BLaER1 (cell line): ENCODE measurements around the gene TMEM131L.
A peak's percentile ranks its signal among the peaks of the same experiment; 100 is the strongest.

Experiments used
- H3K27ac ChIP-seq: shearing (Covaris generic); formaldehyde crosslinking; 2 replicates; pipeline ENCODE4 v1.8.1; 2022
- H3K27me3 ChIP-seq: shearing (Covaris generic); formaldehyde crosslinking; 2 replicates; pipeline ENCODE4 v1.8.1; 2022
- H3K36me3 ChIP-seq: shearing (Covaris generic); formaldehyde crosslinking; 2 replicates; pipeline ENCODE4 v1.8.1; 2022
- H3K4me1 ChIP-seq: shearing (Covaris generic); formaldehyde crosslinking; 2 replicates; pipeline ENCODE4 v1.8.1; 2022
- H3K4me2 ChIP-seq: shearing (Covaris generic); formaldehyde crosslinking; 2 replicates; pipeline ENCODE4 v1.8.1; 2022
- H3K4me3 ChIP-seq: shearing (Covaris generic); formaldehyde crosslinking; 2 replicates; pipeline ENCODE4 v1.8.1; 2022
- H3K9ac ChIP-seq: shearing (Covaris generic); formaldehyde crosslinking; 2 replicates; pipeline ENCODE4 v1.8.1; 2022
- H3K9me3 ChIP-seq: shearing (Covaris generic); formaldehyde crosslinking; 2 replicates; pipeline ENCODE4 v1.8.1; 2022
- H4K20me1 ChIP-seq: shearing (Covaris generic); formaldehyde crosslinking; 2 replicates; pipeline ENCODE4 v1.8.1; 2022
- Cebpa-rat ChIP-seq: shearing (Covaris generic); IDR thresholded peaks from 2 replicates; pipeline ENCODE4 v1.8.1; 2022

Gene TMEM131L

DNA sequence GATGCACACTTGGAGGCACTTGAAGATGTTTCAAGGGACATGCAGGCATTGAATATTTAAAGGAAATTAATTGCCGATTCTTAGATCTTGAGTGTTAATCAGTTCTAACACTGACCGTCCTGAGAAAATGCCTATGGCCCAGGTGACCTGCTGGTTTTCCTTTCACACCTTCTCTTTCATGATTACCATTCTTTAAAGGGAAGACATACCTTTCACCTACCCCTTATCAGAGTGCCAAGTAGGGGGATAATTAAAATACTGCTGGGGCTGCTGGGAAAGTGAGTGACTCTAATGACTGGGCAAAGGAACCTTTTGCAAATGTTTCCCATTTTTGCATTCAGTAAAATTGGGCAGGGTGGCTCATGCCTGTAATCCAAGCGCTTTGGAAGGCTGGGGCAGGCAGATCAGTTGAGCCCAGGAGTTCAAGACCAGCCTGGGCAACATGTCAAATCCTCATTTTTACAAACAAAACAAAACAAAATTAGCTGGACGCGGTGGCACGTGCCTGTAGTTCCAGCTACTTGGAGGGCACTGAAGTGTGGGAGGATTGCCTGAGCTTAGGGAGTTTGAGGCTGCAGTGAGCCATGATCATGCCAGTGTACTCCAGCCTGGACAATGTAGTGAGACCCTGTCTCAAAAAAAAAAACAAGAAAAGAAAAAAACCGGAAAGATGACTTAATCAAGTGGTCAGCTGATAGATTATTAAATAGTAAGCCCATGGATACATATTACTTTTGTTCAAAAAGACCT lies 44.3 kb downstream of the TMEM131L start:
- Histone ChIP-seq H3K27ac (no peak overlapping the region), H3K9me3 (no peaks in the 10 kb centered on the region), H3K36me3 (peaks cover 89% of the 10 kb centered on the region), H4K20me1 (peaks cover 100% of the 10 kb centered on the region), H3K27me3 (no peaks in the 10 kb centered on the region), H3K4me3 (no peak overlapping the region), H3K4me2 (no peak overlapping the region), H3K9ac (no peak overlapping the region), H3K4me1 (peaks cover 58% of the 10 kb centered on the region)
- no peak for TF ChIP-seq Cebpa-rat

DNA sequence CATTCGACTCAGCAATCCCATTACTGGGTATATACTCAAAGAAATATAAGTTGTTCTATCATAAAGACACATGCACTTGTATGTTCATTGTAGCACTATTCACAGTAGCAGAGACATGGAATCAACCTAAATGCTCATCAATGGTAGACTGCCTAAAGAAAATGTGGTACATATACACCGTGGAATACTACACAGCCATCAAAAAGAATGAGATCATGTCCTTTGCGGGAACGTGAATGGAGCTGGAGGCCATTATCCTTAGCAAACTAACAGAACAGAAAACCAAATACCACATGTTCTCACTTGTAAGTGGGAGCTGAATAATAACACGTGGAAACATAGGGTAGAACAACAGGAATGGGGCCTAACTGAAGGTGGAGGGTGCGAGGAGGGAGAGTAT lies 44.9 kb downstream of the TMEM131L start:
- peaks cover 100% of the 10 kb centered on the region for H4K20me1 ChIP-seq
- peaks cover 61% of the 10 kb centered on the region for H3K4me1 ChIP-seq
- H3K27ac ChIP-seq = no peak overlapping the region
- no peaks in the 10 kb centered on the region for H3K27me3 ChIP-seq
- no peak overlapping the region for H3K4me2 ChIP-seq
- no peaks in the 10 kb centered on the region for H3K9me3 ChIP-seq
- no peak overlapping the region for H3K9ac ChIP-seq
- H3K4me3 ChIP-seq = no peak overlapping the region
- TF ChIP-seq Cebpa-rat = no peak
- H3K36me3 ChIP-seq = peaks cover 89% of the 10 kb centered on the region

DNA sequence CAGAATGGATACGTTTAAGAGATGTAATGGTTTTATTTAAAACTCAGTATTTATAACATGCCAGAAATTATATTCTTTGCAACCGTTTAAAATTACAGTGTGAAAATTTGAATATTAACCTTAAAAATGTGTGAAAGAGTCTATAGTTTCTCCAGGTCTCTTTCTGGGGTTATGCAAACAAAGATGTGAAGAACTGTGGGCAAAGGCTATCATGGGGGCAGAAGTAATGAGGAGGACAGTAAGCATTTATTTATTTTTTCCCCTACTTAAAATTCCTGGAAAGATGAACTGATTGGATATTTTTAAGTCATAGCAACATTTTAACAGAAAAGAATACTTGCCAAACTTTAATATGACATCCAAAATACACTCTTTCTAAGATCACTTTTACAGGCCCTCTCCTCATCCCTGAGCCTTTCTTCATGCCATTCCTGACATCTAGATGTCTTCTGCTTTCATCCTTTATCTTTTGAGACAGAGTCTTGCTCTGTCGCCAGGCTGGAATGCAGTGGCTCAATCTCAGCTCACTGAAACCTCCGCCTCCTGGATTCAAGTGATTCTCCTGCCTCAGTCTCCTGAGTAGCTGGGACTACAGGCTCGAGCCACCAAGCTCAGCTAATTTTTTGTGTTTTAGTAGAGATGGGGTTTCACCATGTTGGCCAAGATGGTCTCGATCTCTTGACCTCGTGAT lies 46.1 kb downstream of the TMEM131L start:
- Histone ChIP-seq H3K36me3 (peaks cover 89% of the 10 kb centered on the region), H3K27ac (peak overlapping the region; percentile 18; the same call in 1 of the 2 replicates), H3K9ac (no peak overlapping the region), H3K9me3 (no peaks in the 10 kb centered on the region), H3K4me1 (peaks cover 61% of the 10 kb centered on the region), H3K4me3 (no peak overlapping the region), H3K27me3 (no peaks in the 10 kb centered on the region), H4K20me1 (peaks cover 100% of the 10 kb centered on the region), H3K4me2 (peak overlapping the region; percentile 12; the same call in 1 of the 2 replicates)
- TF ChIP-seq Cebpa-rat = no peak

DNA sequence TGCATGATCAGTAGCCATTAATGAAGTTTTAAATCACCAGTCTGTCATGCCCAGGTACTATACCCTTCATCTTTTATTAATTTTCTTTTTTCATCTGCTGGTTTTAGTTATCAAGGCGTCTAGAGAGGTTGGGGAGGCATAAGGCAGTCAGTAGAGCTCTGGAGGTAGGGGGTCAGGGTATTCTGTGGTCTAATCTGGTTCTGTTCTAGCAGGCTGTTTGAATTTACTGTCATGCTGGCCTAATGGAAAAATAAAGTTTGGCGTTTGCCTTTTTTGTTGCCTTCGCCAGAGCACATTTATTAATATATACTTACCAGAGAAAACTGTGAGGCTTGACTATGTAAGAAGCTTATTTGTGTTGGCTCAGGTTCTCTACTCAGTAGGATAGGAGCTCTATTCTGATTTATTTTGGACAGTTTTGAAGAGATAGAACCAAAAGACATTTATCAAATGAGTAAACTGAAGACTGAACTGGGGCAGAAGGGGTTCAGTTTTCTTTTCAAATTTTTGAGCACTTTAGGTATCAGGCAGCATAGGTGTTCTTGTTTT lies 46.9 kb downstream of the TMEM131L start:
- peaks cover 68% of the 10 kb centered on the region for H3K4me1 ChIP-seq
- no peak overlapping the region for H3K9ac ChIP-seq
- H3K9me3 ChIP-seq = no peaks in the 10 kb centered on the region
- H3K27me3 ChIP-seq = no peaks in the 10 kb centered on the region
- H3K4me2 ChIP-seq = peak overlapping the region; percentile 12; the same call in 1 of the 2 replicates
- peaks cover 100% of the 10 kb centered on the region for H4K20me1 ChIP-seq
- peaks cover 89% of the 10 kb centered on the region for H3K36me3 ChIP-seq
- H3K27ac ChIP-seq = peak overlapping the region; percentile 18
- no peak overlapping the region for H3K4me3 ChIP-seq
- TF ChIP-seq Cebpa-rat = no peak

DNA sequence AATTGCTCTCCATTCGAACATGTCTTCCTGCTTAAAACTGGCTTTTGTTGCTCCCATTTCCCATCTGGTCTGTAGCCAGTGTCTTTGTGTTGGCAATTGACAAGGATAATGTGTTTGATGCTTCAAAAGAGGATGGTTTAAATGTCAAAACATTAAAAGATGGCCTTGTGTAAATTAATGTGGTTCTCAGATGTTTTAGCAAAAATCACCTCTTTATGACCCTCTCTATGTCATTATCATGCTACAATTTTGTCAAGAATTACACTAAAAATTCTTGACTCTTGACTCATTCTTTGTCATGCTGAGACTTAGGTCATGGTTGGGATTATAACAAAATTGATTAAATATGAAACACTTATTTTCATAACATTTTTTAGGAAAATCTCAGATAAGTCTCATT lies 47.4 kb downstream of the TMEM131L start:
- H4K20me1 ChIP-seq = peaks cover 100% of the 10 kb centered on the region
- 0 out of 2 replicates have a peak overlapping the region, but pooled peaks have one; percentile 12 for H3K4me2 ChIP-seq
- no peak for TF ChIP-seq Cebpa-rat
- 0 out of 2 replicates have a peak overlapping the region, but pooled peaks have one; percentile 18 for H3K27ac ChIP-seq
- H3K9ac ChIP-seq = no peak overlapping the region
- no peaks in the 10 kb centered on the region for H3K9me3 ChIP-seq
- peaks cover 89% of the 10 kb centered on the region for H3K36me3 ChIP-seq
- H3K27me3 ChIP-seq = no peaks in the 10 kb centered on the region
- no peak overlapping the region for H3K4me3 ChIP-seq
- H3K4me1 ChIP-seq = peaks cover 73% of the 10 kb centered on the region

DNA sequence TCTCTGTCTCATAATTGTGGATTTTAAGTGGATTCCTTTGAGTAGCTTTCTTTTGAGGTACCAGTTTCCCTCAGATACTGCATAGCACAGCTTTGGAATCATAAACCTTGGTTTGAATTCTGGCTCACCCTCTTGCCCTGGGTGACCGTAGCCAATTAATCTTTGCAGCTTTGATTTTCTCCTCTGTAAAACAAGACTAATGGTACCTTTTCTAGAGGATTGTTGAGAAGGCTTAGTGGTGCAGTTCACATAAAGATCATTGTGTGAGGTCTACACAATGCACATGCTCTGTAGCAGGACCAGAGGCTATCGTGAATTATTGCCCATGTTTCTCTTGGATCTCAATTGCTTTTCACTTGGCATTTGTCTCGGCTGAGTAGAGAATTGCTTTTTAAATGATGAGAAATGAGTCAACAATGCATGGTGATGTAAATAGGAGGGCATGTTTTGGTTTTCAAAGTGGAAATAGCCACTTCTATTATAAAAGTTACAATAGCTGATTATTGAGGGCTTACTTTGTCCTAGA lies 47.9 kb downstream of the TMEM131L start:
- Histone ChIP-seq H3K27me3 (no peaks in the 10 kb centered on the region), H3K9me3 (no peaks in the 10 kb centered on the region), H3K4me2 (0 out of 2 replicates have a peak overlapping the region, but pooled peaks have one; percentile 9), H3K4me3 (no peak overlapping the region), H3K9ac (no peak overlapping the region), H4K20me1 (peaks cover 100% of the 10 kb centered on the region), H3K27ac (no peak overlapping the region), H3K36me3 (peaks cover 89% of the 10 kb centered on the region), H3K4me1 (peaks cover 78% of the 10 kb centered on the region)
- TF ChIP-seq Cebpa-rat = no peak

DNA sequence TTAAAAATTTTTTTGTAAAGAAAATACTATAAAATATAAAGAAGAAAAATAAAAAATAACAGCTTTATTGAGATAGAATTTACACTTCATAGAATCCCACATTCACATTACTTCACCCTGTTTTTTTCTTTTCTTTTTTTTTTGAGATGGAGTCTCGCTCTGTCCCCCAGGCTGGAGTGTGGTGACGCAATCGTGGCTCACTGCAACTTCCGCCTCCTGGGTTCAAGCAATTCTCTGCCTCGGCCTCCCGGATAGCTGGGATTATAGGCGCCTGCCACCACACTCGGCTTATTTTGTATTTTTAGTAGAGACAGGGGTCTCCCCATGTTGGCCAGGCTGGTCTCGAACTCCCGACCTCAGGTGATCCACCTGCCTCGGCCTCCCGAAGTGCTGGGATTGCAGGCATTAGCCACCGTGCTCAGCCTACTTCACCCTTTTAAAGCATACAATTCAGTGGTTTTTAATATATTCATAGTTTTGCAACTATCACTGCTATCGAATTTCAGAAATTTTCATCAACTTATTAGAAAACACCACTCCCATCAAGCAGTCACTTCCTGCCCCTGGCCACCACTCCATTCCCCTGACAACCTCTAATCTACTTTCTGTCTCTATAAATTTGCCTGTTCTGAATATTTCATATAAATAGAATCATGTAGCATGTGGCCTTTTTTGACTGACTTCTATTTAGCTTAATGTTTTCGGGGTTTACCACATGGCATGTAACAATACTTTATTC lies 48.7 kb downstream of the TMEM131L start:
- Histone ChIP-seq H3K4me3 (no peak overlapping the region), H4K20me1 (peaks cover 100% of the 10 kb centered on the region), H3K4me1 (peaks cover 86% of the 10 kb centered on the region), H3K27ac (no peak overlapping the region), H3K9ac (no peak overlapping the region), H3K9me3 (no peaks in the 10 kb centered on the region), H3K36me3 (peaks cover 89% of the 10 kb centered on the region), H3K4me2 (peak overlapping the region; percentile 24; the same call in 1 of the 2 replicates), H3K27me3 (no peaks in the 10 kb centered on the region)
- 0 out of 2 replicates have a peak, but pooled peaks have one; percentile 2 for TF ChIP-seq Cebpa-rat

DNA sequence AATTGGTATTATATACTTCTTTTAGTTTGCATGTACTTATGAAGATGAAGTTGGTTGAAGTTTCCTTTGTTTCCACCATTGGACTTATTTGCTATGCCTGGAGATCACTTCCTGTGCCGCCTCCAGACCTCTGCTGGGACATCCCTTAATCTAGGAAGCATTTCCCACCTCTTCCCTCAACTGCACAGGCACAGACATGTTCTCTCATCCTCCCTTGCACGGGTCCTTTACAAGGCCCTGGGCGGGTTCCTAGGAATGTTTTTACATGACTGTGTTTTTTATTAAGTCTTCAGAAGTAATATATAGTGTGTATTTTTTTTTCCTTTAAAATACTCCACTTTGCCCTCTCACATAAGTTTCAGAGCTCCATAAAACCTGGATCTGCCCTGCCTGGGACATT lies 51.0 kb downstream of the TMEM131L start:
- H3K9ac ChIP-seq = no peak overlapping the region

DNA sequence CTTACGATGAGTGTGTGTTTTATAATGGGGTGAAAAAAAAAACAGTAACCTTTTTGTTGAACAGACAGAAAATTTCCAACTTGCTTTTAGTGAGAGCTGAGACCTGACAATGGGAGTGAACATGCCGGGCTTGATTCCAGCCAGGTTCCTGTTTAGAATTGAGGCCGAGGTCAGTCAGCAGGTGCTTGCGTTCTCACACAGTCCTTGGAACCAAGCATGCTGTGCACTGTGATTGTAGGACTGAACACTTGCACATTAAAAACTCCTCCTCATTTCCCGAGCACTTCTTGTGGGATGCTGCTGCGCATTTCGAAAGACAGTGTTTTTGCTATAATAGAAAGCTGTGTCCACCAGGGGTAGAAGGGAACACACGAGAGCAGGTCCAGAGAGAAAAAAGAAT lies 51.8 kb downstream of the TMEM131L start:
- H3K9me3 ChIP-seq = no peaks in the 10 kb centered on the region
- no peaks in the 10 kb centered on the region for H3K27me3 ChIP-seq
- H3K4me1 ChIP-seq = peaks cover 99% of the 10 kb centered on the region
- TF ChIP-seq Cebpa-rat = no peak
- peak overlapping the region; percentile 88 for H3K4me2 ChIP-seq
- H4K20me1 ChIP-seq = peaks cover 100% of the 10 kb centered on the region
- H3K36me3 ChIP-seq = peaks cover 70% of the 10 kb centered on the region
- no peak overlapping the region; the same call in 1 of the 2 replicates for H3K9ac ChIP-seq
- no peak overlapping the region for H3K4me3 ChIP-seq
- no peak overlapping the region for H3K27ac ChIP-seq

More for the DNA sequence above, 51.0 kb downstream of the TMEM131L start:
- H3K27ac ChIP-seq = peak overlapping the region; percentile 25; the same call in 1 of the 2 replicates
- TF ChIP-seq Cebpa-rat = no peak
- peaks cover 99% of the 10 kb centered on the region for H3K4me1 ChIP-seq
- peaks cover 100% of the 10 kb centered on the region for H4K20me1 ChIP-seq
- H3K36me3 ChIP-seq = peaks cover 77% of the 10 kb centered on the region
- no peaks in the 10 kb centered on the region for H3K9me3 ChIP-seq
- H3K4me3 ChIP-seq = no peak overlapping the region
- no peaks in the 10 kb centered on the region for H3K27me3 ChIP-seq
- H3K4me2 ChIP-seq = peak overlapping the region; percentile 88
